Liver (tissue), 9 donors: ENCODE results near the gene CCDC9B. TPM values are rescaled to one million over a fixed set of nuclear protein-coding genes. Genes with fewer than 3 reads are reported as not detected.

Source experiments
- DNase-seq: peaks from one replicate; pipeline ENCODE4 v3.0.0-alpha.2; 2017; ENCODE audit warnings: low spot score
- H3K27ac ChIP-seq, 2 donors: one replicate each; pipeline ENCODE4 v1.7.0; 2013; ENCODE audit warnings: inconsistent platforms in 2 of 2, low read length in 2 of 2, control low read depth in 1 of 2, low read depth in 1 of 2, mild to moderate bottlenecking in 1 of 2
- H3K27me3 ChIP-seq, 4 donors: one replicate each; pipeline versions ENCODE4 v1.6.1 to v1.7.0; 2013; ENCODE audit warnings: low read length in 3 of 4, inconsistent platforms in 1 of 4, mild to moderate bottlenecking in 1 of 4, moderate library complexity in 1 of 4; ENCODE audit not compliant: control insufficient read depth in 4 of 4, insufficient read depth in 4 of 4
- H3K36me3 ChIP-seq, 4 donors: one replicate each; pipeline versions ENCODE4 v1.6.1 to v1.7.0; 2013; ENCODE audit warnings: low read length in 3 of 4, mild to moderate bottlenecking in 3 of 4, low read depth in 1 of 4, moderate library complexity in 1 of 4; ENCODE audit not compliant: control insufficient read depth in 4 of 4, insufficient read depth in 3 of 4
- H3K4me1 ChIP-seq, 4 donors: one replicate each; pipeline versions ENCODE4 v1.6.1 to v1.7.0; 2013; ENCODE audit warnings: low read length in 3 of 4, mild to moderate bottlenecking in 3 of 4, moderate library complexity in 1 of 4; ENCODE audit not compliant: control insufficient read depth in 4 of 4, insufficient read depth in 4 of 4
- H3K4me3 ChIP-seq, 3 donors: one replicate each; pipeline versions ENCODE4 v1.6.1 to v1.7.0; 2013; ENCODE audit warnings: low read length in 3 of 3, control low read depth in 1 of 3, low read depth in 1 of 3, mild to moderate bottlenecking in 1 of 3
- H3K9ac ChIP-seq, 2 donors: one replicate each; pipeline ENCODE4 v1.7.0; 2013; ENCODE audit warnings: low read length in 2 of 2, mild to moderate bottlenecking in 2 of 2, moderate library complexity in 2 of 2, control low read depth in 1 of 2, low read depth in 1 of 2
- H3K9me3 ChIP-seq, 4 donors: one replicate each; pipeline versions ENCODE4 v1.6.1 to v1.7.0; 2013; ENCODE audit warnings: low read length in 3 of 4; ENCODE audit not compliant: control insufficient read depth in 4 of 4
- CTCF ChIP-seq: fragments of 150-350 bp; IDR thresholded peaks from 2 replicates; pipeline ENCODE4 v1.5.1; 2017; ENCODE audit warnings: improper control_type of control experiment, low read depth, low read length; ENCODE audit not compliant: missing input control
- EGR1 ChIP-seq, 2 donors: IDR thresholded peaks; 2 replicates each; pipeline ENCODE4 v1.6.1; 2016 to 2018; ENCODE audit warnings: antibody characterized with exemption in 2 of 2, low read depth in 2 of 2
- FOXA1 ChIP-seq: IDR thresholded peaks from 2 replicates; pipeline ENCODE4 v1.6.1; 2016; ENCODE audit warnings: antibody characterized with exemption
- FOXA2 ChIP-seq: IDR thresholded peaks from 2 replicates; pipeline ENCODE4 v1.6.1; 2016; ENCODE audit warnings: antibody characterized with exemption
- GABPA ChIP-seq, 2 donors: IDR thresholded peaks in 1 of 2; conservative IDR thresholded peaks in 1 of 2; 2 replicates each; pipeline ENCODE4 v1.6.1; 2016; ENCODE audit warnings: antibody characterized with exemption in 2 of 2, mild to moderate bottlenecking in 1 of 2, moderate library complexity in 1 of 2
- HNF4A ChIP-seq, 2 donors: conservative IDR thresholded peaks; 2 replicates each; pipeline ENCODE4 v1.6.1; 2016; ENCODE audit warnings: antibody characterized with exemption in 2 of 2, mild to moderate bottlenecking in 2 of 2
- HNF4G ChIP-seq: IDR thresholded peaks from 2 replicates; pipeline ENCODE4 v1.6.1; 2016; ENCODE audit warnings: antibody characterized with exemption
- JUND ChIP-seq, 2 donors: IDR thresholded peaks; 2 replicates each; pipeline ENCODE4 v1.6.1; 2016; ENCODE audit warnings: antibody characterized with exemption in 2 of 2
- NR2F2 ChIP-seq: IDR thresholded peaks from 2 replicates; pipeline ENCODE4 v1.6.1; 2016; ENCODE audit warnings: antibody characterized with exemption
- RAD21 ChIP-seq, 2 donors: IDR thresholded peaks; 2 replicates each; pipeline ENCODE4 v1.6.1; 2016; ENCODE audit warnings: antibody characterized with exemption in 2 of 2, mild to moderate bottlenecking in 2 of 2
- RXRA ChIP-seq, 2 donors: IDR thresholded peaks; 2 replicates each; pipeline ENCODE4 v1.6.1; 2017 to 2018; ENCODE audit warnings: antibody characterized with exemption in 2 of 2, mild to moderate bottlenecking in 1 of 2
- SP1 ChIP-seq: IDR thresholded peaks from 2 replicates; pipeline ENCODE4 v1.6.1; 2018; ENCODE audit warnings: antibody characterized with exemption, mild to moderate bottlenecking
- TAF1 ChIP-seq: conservative IDR thresholded peaks from 2 replicates; pipeline ENCODE4 v1.6.1; 2016; ENCODE audit warnings: antibody characterized with exemption, mild to moderate bottlenecking
- YY1 ChIP-seq: IDR thresholded peaks from 2 replicates; pipeline ENCODE4 v1.6.1; 2016; ENCODE audit warnings: antibody characterized with exemption, mild to moderate bottlenecking
- WGBS: extraction: QIAGEN DNeasy Blood & Tissue Kit; methylation state at CpG from one replicate; pipeline ENCODE4 v1.1.7; 2013; 5-methylcytosine and 5-hydroxymethylcytosine counted together
- polyA plus RNA-seq, 2 donors: library from polyadenylated mRNA; stranded (reverse) in 1 of 2; unstranded in 1 of 2; fragments of 200-250 nt in 1 of 2; fragments of >200 nt in 1 of 2; fragmentation: Nextera tagmentation in 1 of 2; extraction: Ambion mirVana in 1 of 2; gene quantifications; one replicate each; pipeline versions ENCODE4 v1.2.1 to v1.2.3, GENCODE V29; 2013 to 2015
- total RNA-seq, 2 donors: library from RNA; depleted of rRNA; stranded (reverse); fragments of >200 nt; gene quantifications; one replicate each; pipeline ENCODE4 v1.2.3, GENCODE V29; 2014
- TF ChIP-seq, protein P1 (sequence below): IDR thresholded peaks from 2 replicates; pipeline ENCODE4 v1.6.1; 2016; ENCODE audit warnings: antibody characterized with exemption
- TF ChIP-seq, protein P2 (sequence below): IDR thresholded peaks from 2 replicates; pipeline ENCODE4 v1.6.1; 2016; ENCODE audit warnings: antibody characterized with exemption, mild to moderate bottlenecking
- TF ChIP-seq, protein P3 (sequence below): IDR thresholded peaks from 2 replicates; pipeline ENCODE4 v1.6.1; 2016; ENCODE audit warnings: antibody characterized with exemption
- TF ChIP-seq, protein P4 (sequence below): IDR thresholded peaks from 2 replicates; pipeline ENCODE4 v1.6.1; 2016; ENCODE audit warnings: antibody characterized with exemption
- donor health status: healthy.
- donor health status: healthy.
- donor health status: healthy.
- donor health status: healthy.
- donor health status: healthy.

The CCDC9B gene
- total and polyA plus RNA-seq, 4 donors = 0.43 to 4.4 (median 0.73) TPM

DNA sequence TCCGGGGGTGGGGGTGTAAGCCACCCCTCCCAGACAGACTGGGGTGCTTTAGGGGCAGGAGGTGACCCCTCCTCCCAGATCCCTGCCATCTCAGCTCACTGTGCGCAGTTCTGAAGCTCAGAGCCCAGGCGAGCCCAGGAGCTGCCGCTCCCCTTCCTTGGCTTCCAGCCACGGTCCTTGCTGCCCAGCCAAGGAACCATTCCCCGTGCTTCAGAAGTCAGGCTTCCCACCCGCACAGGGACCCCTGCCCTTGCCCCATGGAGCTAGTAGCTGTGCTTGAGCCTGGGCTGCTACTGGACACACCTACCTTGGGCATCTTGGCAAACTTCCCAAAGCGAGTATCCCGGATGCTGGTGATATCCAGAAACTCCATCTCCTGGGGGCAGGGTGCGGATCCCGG lies 37.8 kb downstream of the CCDC9B start:
- no peaks in the 10 kb centered on the region for H3K4me1 ChIP-seq
- no peak overlapping the region for H3K27ac ChIP-seq
- no peak for TF ChIP-seq GABPA (IDR thresholded peaks at IDR 0.05 in 1 of 2, conservative IDR thresholded peaks at IDR 0.05 in 1 of 2)
- TF ChIP-seq, protein P1, sequence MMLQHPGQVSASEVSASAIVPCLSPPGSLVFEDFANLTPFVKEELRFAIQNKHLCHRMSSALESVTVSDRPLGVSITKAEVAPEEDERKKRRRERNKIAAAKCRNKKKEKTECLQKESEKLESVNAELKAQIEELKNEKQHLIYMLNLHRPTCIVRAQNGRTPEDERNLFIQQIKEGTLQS = no peak
- no peak for TF ChIP-seq CTCF
- no peak for TF ChIP-seq HNF4A (conservative IDR thresholded peaks at IDR 0.05)
- TF ChIP-seq FOXA2 = no peak
- no peak for TF ChIP-seq RXRA (IDR thresholded peaks at IDR 0.05)
- TF ChIP-seq YY1 = no peak
- TF ChIP-seq SP1 = no peak
- TF ChIP-seq, protein P2, sequence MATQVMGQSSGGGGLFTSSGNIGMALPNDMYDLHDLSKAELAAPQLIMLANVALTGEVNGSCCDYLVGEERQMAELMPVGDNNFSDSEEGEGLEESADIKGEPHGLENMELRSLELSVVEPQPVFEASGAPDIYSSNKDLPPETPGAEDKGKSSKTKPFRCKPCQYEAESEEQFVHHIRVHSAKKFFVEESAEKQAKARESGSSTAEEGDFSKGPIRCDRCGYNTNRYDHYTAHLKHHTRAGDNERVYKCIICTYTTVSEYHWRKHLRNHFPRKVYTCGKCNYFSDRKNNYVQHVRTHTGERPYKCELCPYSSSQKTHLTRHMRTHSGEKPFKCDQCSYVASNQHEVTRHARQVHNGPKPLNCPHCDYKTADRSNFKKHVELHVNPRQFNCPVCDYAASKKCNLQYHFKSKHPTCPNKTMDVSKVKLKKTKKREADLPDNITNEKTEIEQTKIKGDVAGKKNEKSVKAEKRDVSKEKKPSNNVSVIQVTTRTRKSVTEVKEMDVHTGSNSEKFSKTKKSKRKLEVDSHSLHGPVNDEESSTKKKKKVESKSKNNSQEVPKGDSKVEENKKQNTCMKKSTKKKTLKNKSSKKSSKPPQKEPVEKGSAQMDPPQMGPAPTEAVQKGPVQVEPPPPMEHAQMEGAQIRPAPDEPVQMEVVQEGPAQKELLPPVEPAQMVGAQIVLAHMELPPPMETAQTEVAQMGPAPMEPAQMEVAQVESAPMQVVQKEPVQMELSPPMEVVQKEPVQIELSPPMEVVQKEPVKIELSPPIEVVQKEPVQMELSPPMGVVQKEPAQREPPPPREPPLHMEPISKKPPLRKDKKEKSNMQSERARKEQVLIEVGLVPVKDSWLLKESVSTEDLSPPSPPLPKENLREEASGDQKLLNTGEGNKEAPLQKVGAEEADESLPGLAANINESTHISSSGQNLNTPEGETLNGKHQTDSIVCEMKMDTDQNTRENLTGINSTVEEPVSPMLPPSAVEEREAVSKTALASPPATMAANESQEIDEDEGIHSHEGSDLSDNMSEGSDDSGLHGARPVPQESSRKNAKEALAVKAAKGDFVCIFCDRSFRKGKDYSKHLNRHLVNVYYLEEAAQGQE = no peak
- no peak for TF ChIP-seq RAD21 (IDR thresholded peaks at IDR 0.05)
- TF ChIP-seq NR2F2 = no peak
- TF ChIP-seq, protein P3, sequence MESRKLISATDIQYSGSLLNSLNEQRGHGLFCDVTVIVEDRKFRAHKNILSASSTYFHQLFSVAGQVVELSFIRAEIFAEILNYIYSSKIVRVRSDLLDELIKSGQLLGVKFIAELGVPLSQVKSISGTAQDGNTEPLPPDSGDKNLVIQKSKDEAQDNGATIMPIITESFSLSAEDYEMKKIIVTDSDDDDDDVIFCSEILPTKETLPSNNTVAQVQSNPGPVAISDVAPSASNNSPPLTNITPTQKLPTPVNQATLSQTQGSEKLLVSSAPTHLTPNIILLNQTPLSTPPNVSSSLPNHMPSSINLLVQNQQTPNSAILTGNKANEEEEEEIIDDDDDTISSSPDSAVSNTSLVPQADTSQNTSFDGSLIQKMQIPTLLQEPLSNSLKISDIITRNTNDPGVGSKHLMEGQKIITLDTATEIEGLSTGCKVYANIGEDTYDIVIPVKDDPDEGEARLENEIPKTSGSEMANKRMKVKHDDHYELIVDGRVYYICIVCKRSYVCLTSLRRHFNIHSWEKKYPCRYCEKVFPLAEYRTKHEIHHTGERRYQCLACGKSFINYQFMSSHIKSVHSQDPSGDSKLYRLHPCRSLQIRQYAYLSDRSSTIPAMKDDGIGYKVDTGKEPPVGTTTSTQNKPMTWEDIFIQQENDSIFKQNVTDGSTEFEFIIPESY = no peak
- TF ChIP-seq, protein P4, sequence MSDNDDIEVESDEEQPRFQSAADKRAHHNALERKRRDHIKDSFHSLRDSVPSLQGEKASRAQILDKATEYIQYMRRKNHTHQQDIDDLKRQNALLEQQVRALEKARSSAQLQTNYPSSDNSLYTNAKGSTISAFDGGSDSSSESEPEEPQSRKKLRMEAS = no peak
- TF ChIP-seq FOXA1 = no peak
- TF ChIP-seq EGR1 (IDR thresholded peaks at IDR 0.05; ENCODE audit: low read depth in 2 of 2) = no peak
- TF ChIP-seq HNF4G = no peak
- no peak for TF ChIP-seq JUND (IDR thresholded peaks at IDR 0.05)
- no peak for TF ChIP-seq TAF1
- 75% methylated on average over 11 of the region's 11 CpGs for WGBS
- no peak overlapping the region for H3K9ac ChIP-seq
- H3K4me3 ChIP-seq = no peak overlapping the region
- no peak for DNase-seq
- H3K36me3 ChIP-seq = no peaks in the 10 kb centered on the region
- H3K9me3 ChIP-seq = peaks cover 0 to 4% (median 0%) of the 10 kb centered on the region in 4 donors
- H3K27me3 ChIP-seq = no peaks in the 10 kb centered on the region
